Daoy (cell line): ENCODE results near the gene RPL7A. TPM values are rescaled to one million over a fixed set of nuclear protein-coding genes. Genes with fewer than 3 reads are reported as not detected.
"Not testable (repeated sequence)": the region's sequence is repeated elsewhere in the genome, so short reads cannot be mapped to it uniquely, and the experiment has no call there.

Experiments used
- DNase-seq: peaks from one replicate; pipeline ENCODE4 v3.0.0-alpha.2; 2015; ENCODE audit warnings: low read depth
- total RNA-seq: library from RNA; depleted of rRNA; stranded (reverse); fragments of >200 nt; shearing (Covaris generic); gene quantifications from 2 replicates; pipeline ENCODE4 v1.2.3, GENCODE V29; 2014; rRNA removed

Gene RPL7A
- total RNA-seq, 1 experiment from 2014 or later: 4,321 TPM

DNA sequence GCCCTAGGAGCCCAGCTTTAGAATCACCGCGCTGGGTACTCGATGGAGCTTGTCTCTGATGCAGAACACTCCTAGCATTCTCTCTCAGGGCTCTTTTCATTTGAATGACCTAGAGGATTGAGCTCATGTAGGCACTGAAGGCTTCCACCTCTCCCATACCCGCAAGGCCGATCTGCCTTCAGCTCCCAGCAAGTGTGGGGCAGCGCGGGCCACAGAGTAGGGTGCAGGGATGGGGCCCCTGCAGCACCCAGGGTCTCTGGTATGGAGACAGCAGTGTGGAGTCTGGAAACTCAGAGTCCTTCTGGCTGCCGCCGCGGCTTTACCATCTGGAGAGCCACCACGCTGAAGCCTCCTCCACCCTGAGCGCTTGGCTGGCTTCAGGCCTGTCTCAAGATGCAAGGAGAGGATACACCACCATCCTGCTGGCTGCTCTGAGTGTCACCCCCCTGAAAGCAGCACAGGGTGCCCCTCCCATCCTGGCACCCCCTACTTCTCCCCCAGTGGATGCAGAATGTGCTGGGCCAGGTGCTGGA lies 41.1 kb downstream of the RPL7A start:
- no peak for DNase-seq

DNA sequence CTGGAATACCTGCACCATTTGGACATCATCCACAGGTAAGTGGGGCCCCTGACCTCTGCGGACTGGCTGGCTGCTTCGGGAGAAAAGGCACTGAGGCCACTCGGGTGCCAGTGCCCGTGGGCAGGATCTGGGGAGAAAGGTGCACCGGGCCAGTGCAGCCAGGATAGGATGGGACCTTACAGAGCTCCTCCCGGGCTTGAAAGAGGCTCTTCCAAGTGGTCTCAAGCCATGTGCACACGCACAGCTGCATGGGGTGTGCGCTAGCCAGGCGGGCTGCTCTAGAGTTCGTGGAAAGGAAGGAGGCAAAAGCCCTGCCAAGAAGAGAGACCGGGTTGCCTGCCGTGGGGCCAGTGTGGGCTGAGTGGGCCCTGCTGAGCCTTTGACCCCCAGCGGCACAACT lies 41.5 kb downstream of the RPL7A start:
- DNase-seq: no peak

DNA sequence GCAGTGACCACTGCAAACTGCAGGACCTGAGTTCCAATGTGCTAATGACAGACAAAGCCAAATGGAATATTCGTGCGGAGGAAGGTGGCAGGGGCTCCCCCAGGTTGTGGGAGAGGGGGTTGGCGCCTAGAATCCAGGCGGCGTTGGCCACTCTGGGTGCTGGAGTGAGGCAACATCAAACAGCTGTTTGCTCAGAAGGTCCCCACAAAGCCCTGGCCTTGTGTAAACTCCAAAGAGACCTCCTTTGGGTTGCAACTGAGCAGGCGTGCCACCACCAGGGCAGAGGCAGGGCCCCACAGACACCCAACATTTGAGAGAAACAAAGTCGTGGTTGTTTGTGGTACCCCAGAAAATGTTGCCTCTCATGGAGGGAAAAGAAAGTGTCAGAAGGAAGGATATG lies 42.7 kb downstream of the RPL7A start:
- DNase-seq: no peak

DNA sequence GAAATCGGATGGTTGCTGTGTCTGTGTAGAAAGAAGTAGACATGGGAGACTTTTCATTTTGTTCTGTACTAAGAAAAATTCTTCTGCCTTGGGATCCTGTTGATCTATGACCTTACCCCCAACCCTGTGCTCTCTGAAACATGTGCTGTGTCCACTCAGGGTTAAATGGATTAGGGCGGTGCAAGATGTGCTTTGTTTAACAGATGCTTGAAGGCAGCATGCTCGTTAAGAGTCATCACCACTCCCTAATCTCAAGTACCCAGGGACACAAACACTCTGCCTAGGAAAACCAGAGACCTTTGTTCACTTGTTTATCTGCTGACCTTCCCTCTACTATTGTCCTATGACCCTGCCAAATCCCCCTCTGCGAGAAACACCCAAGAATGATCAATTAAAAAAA lies 43.4 kb downstream of the RPL7A start:
- not testable (repeated sequence) for DNase-seq

DNA sequence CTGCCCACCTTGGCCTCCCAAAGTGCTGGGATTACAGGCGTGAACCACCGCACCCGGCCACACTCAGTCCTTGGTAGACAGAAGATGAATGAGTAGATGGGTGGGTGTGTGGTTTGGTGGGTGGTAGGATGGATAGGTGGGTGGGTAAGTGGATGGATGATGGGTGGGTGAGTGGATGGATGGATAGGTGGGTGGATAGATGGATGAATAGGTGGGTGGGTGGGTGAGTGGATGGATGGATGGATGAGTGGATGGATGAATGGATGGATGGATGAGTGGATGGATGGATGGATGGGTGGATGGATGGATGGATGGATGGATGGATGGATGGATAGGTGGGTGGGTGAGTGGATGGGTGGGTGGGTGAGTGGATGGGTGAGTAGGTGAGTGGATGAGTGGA lies 44.3 kb downstream of the RPL7A start:
- not testable (repeated sequence) for DNase-seq

DNA sequence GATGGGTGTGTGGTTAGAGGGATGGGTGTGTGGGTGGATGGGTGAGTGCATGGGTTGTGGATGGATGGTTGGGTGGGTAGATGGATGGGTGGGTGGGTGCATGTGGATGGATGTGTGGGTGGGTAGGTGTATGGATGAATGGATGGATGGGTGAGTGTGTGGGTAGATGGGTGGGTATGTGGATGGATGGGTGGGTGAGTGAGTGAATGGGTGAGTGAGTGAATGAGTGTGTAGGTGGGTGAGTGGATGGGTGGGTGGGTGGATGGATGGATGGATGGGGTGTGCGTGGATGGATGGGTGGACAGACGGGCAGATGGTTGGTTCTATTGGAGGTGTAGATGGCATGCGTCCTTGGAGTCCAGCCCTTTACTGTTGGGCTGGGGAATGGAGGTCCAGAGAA lies 45.4 kb downstream of the RPL7A start:
- no peak for DNase-seq

DNA sequence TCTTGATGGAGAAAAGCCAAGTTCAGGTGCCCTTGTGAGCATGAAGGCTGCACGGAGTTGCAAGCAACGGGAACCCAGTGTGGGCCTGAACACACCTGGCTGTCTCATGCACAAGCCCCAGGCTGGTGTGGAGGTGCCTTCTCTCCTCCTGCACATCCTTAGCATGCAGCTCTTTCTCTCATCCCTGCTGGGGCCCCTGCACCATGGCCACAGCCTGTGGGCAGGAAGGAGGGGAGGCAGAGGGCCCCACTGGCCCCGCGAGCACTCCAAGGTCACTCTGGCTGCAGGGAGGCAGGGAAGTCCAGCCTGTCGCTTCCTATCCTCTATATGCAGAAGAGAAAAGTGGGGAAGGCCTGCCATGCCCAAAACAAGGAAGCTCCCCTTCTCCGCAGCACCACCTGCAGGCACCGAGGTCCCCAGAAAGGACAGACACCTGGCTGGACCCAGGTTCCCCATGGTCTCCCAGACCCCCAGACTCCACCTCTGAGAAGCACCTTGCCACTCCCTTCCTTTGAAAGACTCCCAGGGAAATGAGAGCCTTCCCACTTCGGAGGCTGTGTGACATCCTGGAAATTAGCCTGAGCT lies 46.8 kb downstream of the RPL7A start:
- DNase-seq: no peak

DNA sequence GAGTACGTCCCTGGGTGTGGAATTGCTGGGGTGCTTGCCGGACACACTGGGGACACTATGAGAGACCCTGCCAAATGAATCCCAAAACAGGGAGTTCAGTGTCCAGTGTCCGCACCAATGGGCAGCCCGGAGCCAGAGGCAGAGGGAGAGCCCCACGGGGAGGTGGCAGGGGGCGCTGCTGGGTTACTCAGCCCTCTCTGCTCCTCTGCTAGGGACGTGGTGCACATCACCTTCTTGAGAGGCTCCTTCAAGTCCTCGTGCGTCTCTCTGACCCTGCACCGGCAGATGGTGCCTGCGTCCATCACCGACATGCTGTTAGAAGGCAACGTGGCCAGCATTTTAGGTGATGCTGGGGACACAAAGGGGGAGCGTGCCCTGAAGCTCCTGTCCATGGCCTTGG lies 48.9 kb downstream of the RPL7A start:
- peak; percentile 50 for DNase-seq

DNA sequence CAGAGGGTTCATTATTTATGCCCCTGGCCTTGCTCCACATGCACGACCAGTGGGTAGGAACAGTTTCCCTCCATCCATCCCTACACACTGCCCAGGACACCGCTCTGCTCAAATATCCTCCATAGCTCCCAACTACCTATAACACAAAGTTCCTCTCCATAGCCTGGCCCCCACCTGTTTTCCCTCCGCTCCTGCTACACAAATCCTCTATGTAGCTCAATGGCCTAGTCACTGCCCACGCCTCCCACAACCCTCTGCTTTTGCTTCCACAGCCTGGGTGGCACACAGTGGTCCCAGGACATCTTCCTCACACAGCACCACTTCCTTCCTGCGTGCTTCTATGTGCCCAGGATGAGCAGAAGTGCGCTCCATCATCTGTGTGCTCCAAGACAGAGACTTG lies 49.4 kb downstream of the RPL7A start:
- DNase-seq: no peak

DNA sequence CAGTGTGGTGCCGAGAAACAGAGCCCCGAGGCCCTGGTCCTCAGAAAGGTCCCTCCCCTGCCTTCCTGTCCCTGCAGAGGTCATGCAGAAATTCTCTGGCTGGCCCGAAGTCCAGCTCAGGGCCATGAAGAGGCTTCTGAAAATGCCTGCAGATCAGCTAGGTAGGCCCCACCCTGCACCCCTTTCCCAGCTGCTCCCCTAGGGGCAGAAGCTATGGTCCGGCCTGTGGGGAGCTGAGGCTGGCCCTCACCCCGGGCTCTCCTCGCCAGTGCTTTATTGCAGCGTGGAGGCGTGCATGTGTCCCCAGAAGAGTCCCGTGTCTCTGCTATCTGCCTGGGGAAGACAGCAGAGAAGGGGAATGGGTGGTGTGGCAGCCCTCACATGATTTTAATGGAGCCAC lies 49.9 kb downstream of the RPL7A start:
- no peak for DNase-seq

DNA sequence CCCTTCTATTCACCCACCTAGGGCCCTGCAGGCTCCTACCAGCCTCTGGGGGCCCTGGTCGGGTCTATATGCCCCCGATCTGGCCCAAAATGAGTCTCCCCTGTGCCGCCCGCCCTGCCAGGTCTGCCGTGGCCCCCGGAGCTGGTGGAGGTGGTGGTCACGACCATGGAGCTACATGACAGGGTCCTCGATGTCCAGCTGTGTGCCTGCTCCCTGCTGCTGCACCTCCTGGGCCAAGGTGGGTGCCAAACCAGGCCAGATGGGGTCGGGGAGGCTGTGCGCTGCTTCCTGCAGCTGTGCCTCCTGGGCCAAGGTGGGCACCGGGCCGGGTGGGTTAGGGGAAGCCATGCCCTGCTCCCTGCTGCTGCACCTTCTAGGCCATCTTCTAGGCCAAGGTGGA lies 52.3 kb downstream of the RPL7A start:
- no peak for DNase-seq

Other genes with a start within 250 kb of the RPL7A start
- 21.5 and 21.8 TPM in 2 replicates for gene RALGDS, start 227.0 kb upstream of the RPL7A start, total RNA-seq
- 6.4 and 13.9 TPM in 2 replicates for gene GBGT1, start 184.3 kb upstream of the RPL7A start, total RNA-seq
- gene OBP2B, start 139.0 kb upstream of the RPL7A start, total RNA-seq: not detected in 2 replicates
- gene ABO, start 73.0 kb upstream of the RPL7A start, total RNA-seq: not detected in 2 replicates
- 33.6 and 52.9 TPM in 2 replicates for gene SURF6, start 12.0 kb upstream of the RPL7A start, total RNA-seq
- gene MED22, start 87 bp upstream of the RPL7A start, total RNA-seq: 22.0 and 28.2 TPM in 2 replicates
- 46.4 and 57.8 TPM in 2 replicates for gene SURF1, start 8.3 kb downstream of the RPL7A start, total RNA-seq
- gene SURF2, start 8.3 kb downstream of the RPL7A start, total RNA-seq: 56.2 and 82.3 TPM in 2 replicates
- 477 and 493 TPM in 2 replicates for gene SURF4, start 27.8 kb downstream of the RPL7A start, total RNA-seq
- 0.17 and 1.6 TPM in 2 replicates for gene STKLD1, start 28.1 kb downstream of the RPL7A start, total RNA-seq
- 30.4 and 32.8 TPM in 2 replicates for gene REXO4, start 69.8 kb downstream of the RPL7A start, total RNA-seq
- 0.27 and 1.3 TPM in 2 replicates for gene ADAMTS13, start 74.1 kb downstream of the RPL7A start, total RNA-seq
- gene CACFD1, start 111.8 kb downstream of the RPL7A start, total RNA-seq: 2.6 and 3.8 TPM in 2 replicates
- gene SLC2A6, start 130.9 kb downstream of the RPL7A start, total RNA-seq: 29.2 and 30.9 TPM in 2 replicates
- gene MYMK, start 176.7 kb downstream of the RPL7A start, total RNA-seq: not detected in 2 replicates
- 0.03 TPM in 1 of 2 replicates, not detected in the other for gene ADAMTSL2, start 186.5 kb downstream of the RPL7A start, total RNA-seq